ENCODE measurements around the gene CPNE8.

Gene CPNE8

GRCh38 chr12:38892976-38893375, 12.4 kb downstream of the CPNE8 start:
- no peak for DNase-seq

GRCh38 chr12:38892087-38892786, 13.2 kb downstream of the CPNE8 start:
- DNase-seq = no peak

GRCh38 chr12:38890102-38890855, 15.1 kb downstream of the CPNE8 start:
- DNase-seq = no peak

- no peak for DNase-seq
These were observed 16.0 kb downstream of the CPNE8 start for GRCh38 chr12:38889297-38889815.

GRCh38 chr12:38887770-38888169, 17.6 kb downstream of the CPNE8 start:
- no peak for DNase-seq

- DNase-seq = no peak
These were observed 18.5 kb downstream of the CPNE8 start for GRCh38 chr12:38886931-38887330.

- no peak for DNase-seq
These were observed 19.3 kb downstream of the CPNE8 start for GRCh38 chr12:38886064-38886463.

- no peak for DNase-seq
These were observed 20.7 kb downstream of the CPNE8 start for GRCh38 chr12:38884666-38885065.

- no peak for DNase-seq
These were observed 21.7 kb downstream of the CPNE8 start for GRCh38 chr12:38883629-38884134.

- no peak for DNase-seq
These were observed 25.1 kb downstream of the CPNE8 start for GRCh38 chr12:38880288-38880687.

GRCh38 chr12:38878986-38879385, 26.4 kb downstream of the CPNE8 start:
- DNase-seq = no peak

GRCh38 chr12:38878333-38878705, 27.1 kb downstream of the CPNE8 start:
- DNase-seq = no peak

- DNase-seq = no peak
These were observed 29.7 kb downstream of the CPNE8 start for GRCh38 chr12:38875586-38876228.

GRCh38 chr12:38872561-38872960, 32.8 kb downstream of the CPNE8 start:
- DNase-seq = no peak

GRCh38 chr12:38872156-38872555, 33.2 kb downstream of the CPNE8 start:
- no peak for DNase-seq

GRCh38 chr12:38869036-38869435, 36.4 kb downstream of the CPNE8 start:
- no peak for DNase-seq

GRCh38 chr12:38850461-38850860, 54.9 kb downstream of the CPNE8 start:
- DNase-seq = no peak

- no peak for DNase-seq
These were observed 58.1 kb downstream of the CPNE8 start for GRCh38 chr12:38847247-38847646.

- DNase-seq = no peak
These were observed 61.1 kb downstream of the CPNE8 start for GRCh38 chr12:38844267-38844666.

- no peak for DNase-seq
These were observed 67.1 kb downstream of the CPNE8 start for GRCh38 chr12:38838056-38838850.

- no peak for DNase-seq
These were observed 73.7 kb downstream of the CPNE8 start for GRCh38 chr12:38831715-38832114.

- DNase-seq = no peak
These were observed 80.4 kb downstream of the CPNE8 start for GRCh38 chr12:38825006-38825405.

- no peak for DNase-seq
These were observed 81.7 kb downstream of the CPNE8 start for GRCh38 chr12:38823738-38824137.

Measured in T-helper 9 cell (primary cell).